HG03469 (cell line): ENCODE results near the gene KAT2B.
"Not testable (repeated sequence)": the region's sequence is repeated elsewhere in the genome, so short reads cannot be mapped to it uniquely, and the experiment has no call there.

ENCODE experiments used
- ATAC-seq: cut with Tn5 transposase; IDR thresholded peaks from one replicate; pipeline ENCODE4 v1.9.1; 2021; ENCODE audit warnings: mild to moderate bottlenecking, moderate library complexity, moderate number of reproducible peaks; ENCODE audit not compliant: unreplicated experiment

Gene KAT2B

GRCh38 chr3:20039765-20040547 lies at the start of gene KAT2B:
Gene KAT2B (plus strand): TSS chr3:20040446. CDS start chr3:20040478, 32 bp downstream.
- ATAC-seq = peak; percentile 49

GRCh38 chr3:19994796-19995195 lies 45.5 kb upstream of the KAT2B start:
- ATAC-seq = no peak

GRCh38 chr3:19997502-19997901 lies 42.7 kb upstream of the KAT2B start:
- no peak for ATAC-seq

DNA sequence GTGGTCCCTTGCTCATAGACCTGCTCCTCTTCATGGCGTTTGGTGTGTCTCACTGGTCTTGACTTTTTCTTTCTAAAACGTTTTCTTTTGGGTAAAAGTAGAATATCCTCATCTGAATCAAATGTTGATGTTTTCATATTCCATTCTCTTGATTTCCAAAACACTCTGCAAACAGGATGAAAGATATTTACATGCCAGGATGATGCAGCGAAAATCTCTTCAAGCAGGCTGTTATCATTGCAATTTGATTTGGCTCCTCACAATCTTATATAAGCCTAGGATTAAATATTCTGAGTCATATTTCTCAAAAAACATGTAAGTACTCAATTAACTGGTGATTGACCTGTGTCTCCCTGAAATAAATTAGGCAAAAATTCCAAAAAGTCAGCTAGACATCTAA lies 38.3 kb upstream of the KAT2B start:
- no peak for ATAC-seq

GRCh38 chr3:20007960-20008359 lies 32.3 kb upstream of the KAT2B start:
- ATAC-seq = no peak

DNA sequence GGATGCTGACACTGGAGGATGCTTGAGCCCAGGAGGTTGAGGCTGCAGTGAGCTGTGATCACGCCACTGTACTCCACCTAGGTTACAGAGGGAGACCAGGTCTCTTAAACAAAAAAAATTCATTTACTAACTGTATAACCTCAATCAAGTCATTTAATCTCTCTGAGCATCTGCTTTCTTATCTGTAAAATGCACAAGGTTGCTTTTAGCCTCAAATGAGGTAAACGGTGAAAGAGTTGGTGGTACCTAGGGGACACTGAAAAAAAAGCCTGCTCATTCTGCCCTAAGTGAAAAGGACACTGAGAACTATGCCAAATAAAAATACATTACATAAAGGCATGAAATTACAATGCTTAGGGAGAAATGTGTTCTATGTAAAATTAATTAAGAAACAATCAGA lies 31.6 kb upstream of the KAT2B start:
- no peak for ATAC-seq

DNA sequence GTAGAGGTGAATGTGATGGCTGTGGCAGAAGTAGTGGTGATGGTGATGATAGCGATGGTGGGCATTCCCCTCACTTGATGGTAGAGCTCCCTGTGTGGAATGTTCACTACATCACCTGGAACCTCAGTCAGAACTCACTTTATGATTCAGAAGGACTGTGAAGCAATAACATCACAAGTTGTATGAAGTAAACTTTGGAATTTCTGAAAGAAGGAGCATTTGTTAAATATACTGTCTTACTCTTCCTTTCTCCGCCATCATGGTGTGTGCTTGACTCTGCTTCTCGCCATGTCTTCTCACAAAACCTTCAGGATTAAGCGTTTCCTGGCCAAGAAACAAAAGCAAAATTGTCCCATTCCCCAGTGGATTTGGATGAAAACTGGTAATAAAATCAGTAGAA lies 28.1 kb upstream of the KAT2B start, which contains the start of gene PP2D1:
Gene PP2D1 (minus strand): TSS at position 101 of the 400 bp plus-strand sequence. CDS start 192 bp downstream, outside the sequence.
- ATAC-seq = no peak

GRCh38 chr3:20013396-20013795 lies 26.9 kb upstream of the KAT2B start:
- ATAC-seq = no peak

DNA sequence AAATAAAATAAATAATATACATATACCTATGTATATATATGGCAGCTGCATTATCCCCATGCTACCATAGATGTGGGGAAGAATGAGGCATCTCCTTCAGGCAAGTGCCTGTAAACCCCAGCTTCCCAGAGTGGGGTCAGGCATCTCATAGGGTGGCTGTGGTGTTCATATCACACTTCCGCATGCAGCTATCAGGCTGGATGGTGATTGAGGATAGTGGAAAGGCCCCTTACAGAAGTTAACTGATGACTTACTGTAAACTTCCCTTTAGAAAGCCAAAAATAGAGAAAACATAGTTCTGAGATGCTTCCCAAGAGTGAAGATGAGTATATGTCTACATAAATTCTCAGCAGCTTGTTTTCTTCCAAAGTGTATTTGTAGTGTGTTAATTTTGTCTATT lies 24.7 kb upstream of the KAT2B start:
- ATAC-seq = no peak

GRCh38 chr3:20016076-20016475 lies 24.2 kb upstream of the KAT2B start:
- not testable (repeated sequence) for ATAC-seq

- ATAC-seq = no peak
These were observed 17.2 kb upstream of the KAT2B start for GRCh38 chr3:20022954-20023622.

GRCh38 chr3:20023623-20024405 lies 16.4 kb upstream of the KAT2B start:
- no peak for ATAC-seq

- no peak for ATAC-seq
These were observed 13.1 kb upstream of the KAT2B start for GRCh38 chr3:20027136-20027535.

DNA sequence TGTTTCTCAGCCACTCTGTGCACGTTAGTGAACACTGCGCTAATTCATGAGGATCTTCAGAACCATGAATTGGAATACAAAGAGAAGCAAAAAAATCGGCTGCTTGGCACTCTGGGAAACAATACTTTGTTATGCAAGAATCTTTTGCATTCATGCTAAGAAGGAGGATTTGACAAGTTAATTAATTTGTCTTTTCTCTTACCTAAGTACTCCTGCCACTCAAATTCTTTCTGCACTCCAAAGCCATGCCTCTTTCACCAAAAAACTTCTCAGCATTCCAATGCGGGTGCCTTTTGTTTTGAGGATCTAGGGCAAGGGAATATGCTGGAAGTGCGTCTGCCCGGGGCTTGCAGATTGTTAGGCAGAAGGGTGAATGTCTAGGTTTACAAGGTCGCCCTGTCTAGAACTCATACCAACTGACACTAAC lies 11.3 kb upstream of the KAT2B start:
- no peak for ATAC-seq

DNA sequence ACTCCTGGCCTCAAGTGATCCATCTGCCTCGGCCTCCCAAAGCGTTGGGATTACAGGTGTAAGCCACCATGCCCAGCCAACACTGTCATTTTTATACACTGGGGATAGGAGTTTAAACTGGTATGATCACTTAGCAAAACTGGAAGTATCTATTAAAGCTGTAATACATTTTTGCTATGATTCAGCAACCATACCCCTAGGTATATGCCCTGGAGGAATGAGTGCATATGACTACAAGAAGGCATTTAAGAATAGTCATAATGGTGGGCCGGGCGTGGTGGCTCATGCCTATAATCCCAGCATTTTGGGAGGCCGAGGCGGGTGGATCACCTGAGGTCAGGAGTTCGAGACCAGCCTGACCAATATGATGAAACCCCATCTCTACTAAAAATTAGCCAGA lies 8.3 kb upstream of the KAT2B start:
- ATAC-seq = not testable (repeated sequence)

DNA sequence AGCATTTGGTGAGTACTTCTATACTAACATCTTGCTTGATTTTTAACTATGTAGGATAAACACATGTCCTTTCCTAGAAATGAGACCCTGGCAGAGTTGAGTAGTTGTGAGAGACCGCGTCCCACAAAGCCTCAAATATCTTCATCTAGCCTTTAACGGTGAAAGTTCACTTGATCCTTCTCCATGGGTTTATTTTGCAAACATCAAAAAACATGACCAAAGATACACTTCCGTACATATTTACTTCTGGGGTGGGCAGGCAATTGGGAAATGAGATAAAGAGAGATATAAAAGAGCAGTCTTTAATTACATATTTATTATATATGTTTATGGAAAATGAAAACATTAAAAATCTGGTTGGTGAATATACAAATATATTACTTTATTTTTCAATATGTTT lies 5.2 kb upstream of the KAT2B start:
- ATAC-seq = no peak

GRCh38 chr3:20037255-20037996 lies 2.8 kb upstream of the KAT2B start:
- no peak for ATAC-seq

DNA sequence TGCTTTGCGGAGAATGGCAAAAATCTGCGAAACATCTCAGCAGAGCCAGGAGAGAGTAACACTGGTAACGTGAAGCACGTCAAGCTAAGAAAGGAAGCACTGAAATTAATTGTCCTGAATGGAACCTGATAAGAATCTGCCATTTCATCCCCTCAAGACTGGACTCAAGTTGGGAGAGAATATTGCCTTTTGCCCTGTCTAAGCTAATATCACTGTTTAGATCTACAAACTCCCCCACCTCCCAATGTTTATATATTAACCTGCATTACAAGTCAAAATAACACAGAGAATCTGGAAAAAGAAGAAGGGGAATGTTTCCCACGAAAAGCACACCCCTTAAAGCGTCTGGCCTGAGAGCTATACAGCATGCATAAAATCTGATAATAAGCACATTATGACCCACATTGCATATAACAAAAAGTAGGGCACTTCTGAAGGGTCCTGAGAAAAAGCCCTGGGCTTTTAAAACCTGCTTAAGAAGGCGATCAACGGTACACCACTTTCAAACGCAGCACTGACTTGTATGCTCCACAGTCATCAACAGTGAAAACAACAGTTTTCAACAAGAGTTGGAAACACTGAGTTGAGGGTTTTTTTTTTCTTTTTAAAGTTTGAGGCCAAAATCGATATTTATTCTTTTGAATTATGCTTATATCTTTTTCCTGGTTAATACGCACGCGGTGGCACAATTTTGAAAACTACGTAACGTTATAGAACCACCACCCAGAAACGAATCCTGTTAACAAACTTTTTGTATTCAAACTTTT lies 1.4 kb upstream of the KAT2B start:
- no peak for ATAC-seq

GRCh38 chr3:20039466-20039764 lies 831 bp upstream of the KAT2B start:
- ATAC-seq = no peak

- ATAC-seq = peak; percentile 22
These were observed 426 bp downstream of the KAT2B start for GRCh38 chr3:20040548-20041196.
